22Rv1 (cell line): Measurements from ENCODE around the gene RERE.

ENCODE experiments used
- H3K27ac ChIP-seq: fragments of 450-650 bp; 2 replicates; pipeline ENCODE4 v1.5.1; 2017
- ZFX ChIP-seq: fragments of 450-650 bp; IDR thresholded peaks from 2 replicates; pipeline ENCODE4 v1.6.1; 2017; ENCODE audit warnings: antibody characterized with exemption, borderline replicate concordance
- TF ChIP-seq, protein P1 (sequence below): fragments of 450-650 bp; IDR thresholded peaks from 2 replicates; pipeline ENCODE4 v1.5.1; 2017; ENCODE audit warnings: mild to moderate bottlenecking

The RERE gene

DNA sequence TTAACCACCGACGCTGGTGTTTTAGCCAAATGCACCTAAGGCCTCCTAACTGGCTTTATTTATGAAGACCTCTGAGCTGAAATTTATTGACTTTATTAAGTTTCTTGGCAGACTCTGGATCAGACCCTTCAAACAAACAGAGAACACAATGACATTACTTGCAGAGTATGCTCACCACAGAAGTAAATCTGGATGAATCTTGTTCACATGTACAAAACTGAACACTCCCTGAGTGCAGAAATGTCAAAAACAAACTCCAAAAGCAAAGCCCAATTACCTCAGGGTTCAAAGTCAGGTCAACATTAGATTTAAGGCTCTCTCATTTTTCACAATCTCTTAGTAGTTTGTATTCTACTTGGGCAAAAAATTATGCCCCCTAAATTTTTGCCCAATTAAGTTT is 280.9 kb downstream of the RERE start:
- H3K27ac ChIP-seq = no peak overlapping the region
- TF ChIP-seq ZFX = no peak
- TF ChIP-seq, protein P1, sequence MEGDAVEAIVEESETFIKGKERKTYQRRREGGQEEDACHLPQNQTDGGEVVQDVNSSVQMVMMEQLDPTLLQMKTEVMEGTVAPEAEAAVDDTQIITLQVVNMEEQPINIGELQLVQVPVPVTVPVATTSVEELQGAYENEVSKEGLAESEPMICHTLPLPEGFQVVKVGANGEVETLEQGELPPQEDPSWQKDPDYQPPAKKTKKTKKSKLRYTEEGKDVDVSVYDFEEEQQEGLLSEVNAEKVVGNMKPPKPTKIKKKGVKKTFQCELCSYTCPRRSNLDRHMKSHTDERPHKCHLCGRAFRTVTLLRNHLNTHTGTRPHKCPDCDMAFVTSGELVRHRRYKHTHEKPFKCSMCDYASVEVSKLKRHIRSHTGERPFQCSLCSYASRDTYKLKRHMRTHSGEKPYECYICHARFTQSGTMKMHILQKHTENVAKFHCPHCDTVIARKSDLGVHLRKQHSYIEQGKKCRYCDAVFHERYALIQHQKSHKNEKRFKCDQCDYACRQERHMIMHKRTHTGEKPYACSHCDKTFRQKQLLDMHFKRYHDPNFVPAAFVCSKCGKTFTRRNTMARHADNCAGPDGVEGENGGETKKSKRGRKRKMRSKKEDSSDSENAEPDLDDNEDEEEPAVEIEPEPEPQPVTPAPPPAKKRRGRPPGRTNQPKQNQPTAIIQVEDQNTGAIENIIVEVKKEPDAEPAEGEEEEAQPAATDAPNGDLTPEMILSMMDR = no peak

DNA sequence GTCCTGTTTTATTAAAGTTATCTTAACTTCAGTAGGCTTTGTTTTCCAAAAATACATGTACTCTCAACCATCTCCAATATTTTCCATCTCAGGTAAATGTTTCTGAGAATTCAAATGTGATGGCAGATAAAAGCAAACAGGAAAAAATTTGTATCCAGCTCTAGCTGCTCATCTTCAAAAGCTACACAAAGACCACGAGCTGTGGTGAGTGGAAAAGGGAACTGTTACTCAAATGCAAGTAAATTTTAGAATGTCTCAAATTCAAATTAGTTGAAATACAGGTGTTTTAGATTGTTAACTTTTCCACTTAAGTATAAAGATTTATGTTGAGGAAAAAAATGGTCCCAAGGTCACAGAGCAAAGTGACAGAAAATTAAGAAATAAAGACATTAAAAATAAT is 283.5 kb downstream of the RERE start:
- H3K27ac ChIP-seq = no peak overlapping the region
- no peak for TF ChIP-seq ZFX
- TF ChIP-seq, protein P1 = no peak

DNA sequence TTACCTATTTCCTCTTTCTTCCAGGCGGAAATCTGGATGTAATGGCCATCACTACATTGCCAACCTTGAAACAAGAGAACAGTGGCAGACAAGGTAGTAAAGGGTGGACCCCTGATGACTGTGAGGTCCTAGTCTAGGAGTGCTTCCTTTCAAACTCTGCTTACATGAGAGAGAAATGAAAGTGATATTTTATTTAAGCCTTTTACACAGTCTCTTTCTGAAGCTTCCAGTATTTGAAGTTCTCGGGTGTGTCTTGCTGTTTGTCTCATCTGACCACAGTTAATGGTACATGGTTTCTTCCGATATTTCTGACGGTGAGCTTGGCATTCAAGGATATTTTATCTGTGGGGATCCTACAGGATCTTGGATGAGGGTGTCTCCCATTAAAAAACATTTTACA is 284.3 kb downstream of the RERE start:
- TF ChIP-seq ZFX = no peak
- TF ChIP-seq, protein P1 = no peak
- no peak overlapping the region for H3K27ac ChIP-seq

DNA sequence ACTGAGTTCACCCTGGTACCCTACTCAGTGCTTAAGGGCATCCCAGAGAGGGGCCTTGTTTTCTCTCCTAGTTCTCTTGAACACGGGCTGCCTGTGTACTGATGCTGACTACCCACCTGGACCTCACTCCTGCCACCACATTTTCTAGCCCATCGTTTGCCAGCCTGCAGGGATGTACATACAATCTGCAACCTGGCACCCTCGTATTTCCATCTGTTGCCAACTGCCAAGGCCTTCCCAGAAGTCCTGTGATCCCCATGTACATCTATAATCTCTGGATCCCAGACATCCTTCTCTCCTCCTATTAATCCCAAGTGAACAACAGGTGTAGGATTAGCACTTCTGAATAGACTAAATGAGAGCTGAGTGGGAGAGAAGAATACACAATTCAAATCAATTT is 287.5 kb downstream of the RERE start:
- TF ChIP-seq, protein P1 = no peak
- no peak for TF ChIP-seq ZFX
- no peak overlapping the region for H3K27ac ChIP-seq

DNA sequence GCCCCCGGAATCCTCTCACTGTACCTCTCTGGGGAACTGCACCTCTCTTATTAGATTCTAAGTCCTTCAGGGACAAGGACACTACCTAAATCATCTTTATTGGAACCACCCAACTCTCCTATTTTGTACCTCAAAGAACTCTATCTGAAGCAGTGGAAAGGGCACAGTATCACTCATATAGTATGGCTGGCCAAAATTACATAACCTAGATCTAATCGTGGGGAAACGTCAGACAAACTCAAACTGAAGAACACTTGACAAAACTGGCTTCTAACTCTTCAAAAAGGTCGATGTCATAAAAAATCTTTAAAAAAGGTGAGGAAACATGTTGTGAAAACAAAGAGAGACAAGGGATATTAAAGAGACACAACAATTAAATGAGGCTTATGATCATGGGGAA is 289.5 kb downstream of the RERE start:
- H3K27ac ChIP-seq = no peak overlapping the region
- TF ChIP-seq, protein P1 = no peak
- TF ChIP-seq ZFX = no peak

DNA sequence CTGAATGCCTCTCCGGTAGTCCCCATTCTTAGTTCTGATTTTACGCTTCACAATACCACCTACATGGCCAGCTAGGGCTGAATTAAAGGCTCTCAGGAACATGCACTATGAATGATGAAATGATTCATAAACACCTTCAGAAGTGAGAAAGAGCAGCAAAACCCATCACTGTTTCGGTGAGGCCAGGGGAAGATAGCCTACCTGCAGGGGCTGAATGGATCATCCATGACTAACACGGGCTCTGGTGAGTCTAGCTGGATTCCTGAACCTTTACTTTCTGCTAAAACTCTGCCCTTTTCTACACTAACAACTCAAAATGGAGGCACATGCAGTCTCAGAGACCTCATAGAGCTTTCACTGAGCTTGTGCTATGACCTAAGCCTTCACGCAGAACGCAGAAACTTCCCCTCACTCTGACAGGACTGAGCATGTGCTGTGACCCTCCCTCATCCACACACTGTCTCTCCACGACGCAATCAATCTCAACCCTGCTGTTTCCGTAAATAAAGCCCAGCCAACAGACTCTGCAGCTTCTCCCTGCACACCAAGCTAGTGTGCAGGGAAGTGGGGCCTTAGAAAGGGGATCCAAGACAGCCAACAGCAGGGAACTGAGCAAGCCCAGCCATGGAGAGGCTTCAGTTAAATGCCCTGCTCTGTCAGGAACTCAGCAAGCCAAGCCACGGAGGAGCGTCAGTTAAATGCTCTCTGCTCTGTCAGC is 291.7 kb downstream of the RERE start:
- TF ChIP-seq, protein P1 = no peak
- TF ChIP-seq ZFX = no peak
- H3K27ac ChIP-seq = peak overlapping the region; percentile 78

DNA sequence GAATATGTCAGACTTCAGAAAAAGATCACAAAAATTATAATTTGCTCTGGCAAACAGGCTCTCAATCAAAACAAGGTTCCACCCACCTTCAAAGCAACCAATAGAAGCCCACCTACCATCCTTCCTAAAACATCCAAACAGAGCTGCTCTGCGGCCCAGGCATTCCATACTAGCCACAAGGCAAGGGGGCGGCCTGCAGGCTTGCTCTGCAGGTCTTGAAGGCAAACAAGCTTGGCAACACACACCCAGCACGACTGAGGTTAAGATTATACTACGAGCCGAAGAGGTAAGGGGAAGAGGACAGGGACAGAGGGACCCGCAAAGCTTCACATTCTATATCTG is 292.3 kb downstream of the RERE start:
- H3K27ac ChIP-seq = peak overlapping the region; percentile 78
- TF ChIP-seq ZFX = no peak
- TF ChIP-seq, protein P1 = no peak
